ENCODE results near the gene MUSTN1. TPM values are rescaled to one million over a fixed set of nuclear protein-coding genes. Genes with fewer than 3 reads are reported as not detected.

MUSTN1 gene
- total and polyA plus RNA-seq, 4 donors, result 0.25 to 12.1 (median 3.9) TPM

DNA sequence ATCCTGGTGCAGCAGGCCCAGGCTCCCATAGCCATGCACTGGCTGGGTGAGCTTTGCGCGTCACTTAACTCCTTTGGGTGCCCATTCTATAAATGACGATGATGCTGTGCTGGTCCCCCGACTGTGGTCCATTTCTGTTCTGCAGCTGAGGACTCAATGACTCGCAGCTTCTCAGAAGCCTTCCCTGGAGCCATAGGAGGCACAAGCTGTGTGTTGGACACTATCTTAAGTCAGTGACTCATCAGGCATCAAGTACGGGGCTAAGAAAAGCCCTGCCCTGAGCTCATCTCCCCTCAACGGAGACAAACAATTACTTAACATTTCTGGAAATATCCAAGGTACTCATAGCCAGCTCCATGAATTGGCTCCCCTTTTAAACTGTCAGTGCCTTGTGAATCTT lies 13.8 kb upstream of the MUSTN1 start:
- WGBS, result 84% methylated on average over 7 of the region's 7 CpGs
- Histone ChIP-seq H3K36me3 (ENCODE audit: control insufficient read depth in 4 of 4, insufficient read depth in 3 of 4, low read depth in 1 of 4, low read length in 3 of 4) (peaks cover 0 to 31% (median 21%) of the 10 kb centered on the region in 4 donors), H3K4me1 (ENCODE audit: control insufficient read depth in 4 of 4, insufficient read depth in 4 of 4, low read length in 3 of 4) (peaks cover 8 to 21% (median 18%) of the 10 kb centered on the region in 4 donors), H3K27ac (ENCODE audit: low read depth in 1 of 2, low read length in 2 of 2) (no peak overlapping the region), H3K4me3 (ENCODE audit: low read depth in 1 of 3, low read length in 3 of 3) (no peak overlapping the region), H3K9ac (ENCODE audit: low read depth in 1 of 2, low read length in 2 of 2) (no peak overlapping the region), H3K9me3 (ENCODE audit: control insufficient read depth in 4 of 4, low read length in 3 of 4) (no peaks in the 10 kb centered on the region), H3K27me3 (ENCODE audit: control insufficient read depth in 4 of 4, insufficient read depth in 4 of 4, low read length in 3 of 4) (no peaks in the 10 kb centered on the region)
- TF ChIP-seq, protein P1, sequence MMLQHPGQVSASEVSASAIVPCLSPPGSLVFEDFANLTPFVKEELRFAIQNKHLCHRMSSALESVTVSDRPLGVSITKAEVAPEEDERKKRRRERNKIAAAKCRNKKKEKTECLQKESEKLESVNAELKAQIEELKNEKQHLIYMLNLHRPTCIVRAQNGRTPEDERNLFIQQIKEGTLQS (IDR thresholded peaks at IDR 0.05), result no peak
- TF ChIP-seq, protein P2, sequence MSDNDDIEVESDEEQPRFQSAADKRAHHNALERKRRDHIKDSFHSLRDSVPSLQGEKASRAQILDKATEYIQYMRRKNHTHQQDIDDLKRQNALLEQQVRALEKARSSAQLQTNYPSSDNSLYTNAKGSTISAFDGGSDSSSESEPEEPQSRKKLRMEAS (IDR thresholded peaks at IDR 0.05), result no peak
- DNase-seq (ENCODE audit: low spot score), result no peak

DNA sequence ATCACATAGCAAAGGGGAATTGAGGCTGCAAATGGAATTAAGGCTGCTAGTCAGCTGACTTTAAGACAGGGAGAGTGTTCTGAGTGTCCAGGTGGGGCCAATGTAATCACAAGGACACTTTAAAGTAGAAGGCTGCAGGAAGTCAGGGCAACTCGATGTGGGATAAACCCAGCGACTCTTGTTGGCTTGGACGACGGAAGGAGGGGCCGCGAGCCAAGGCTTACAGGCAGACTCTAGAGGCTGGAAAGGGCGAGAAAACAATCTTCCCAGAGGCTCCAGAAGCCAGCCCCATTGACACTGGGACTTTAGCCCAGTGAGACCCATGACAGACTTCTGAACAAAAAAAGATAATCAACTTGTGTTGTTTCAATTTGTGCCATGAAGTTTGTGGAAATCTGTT lies 12.9 kb upstream of the MUSTN1 start:
- Histone ChIP-seq H3K27ac (ENCODE audit: low read depth in 1 of 2, low read length in 2 of 2) (no peak overlapping the region), H3K4me3 (ENCODE audit: low read depth in 1 of 3, low read length in 3 of 3) (no peak overlapping the region), H3K4me1 (ENCODE audit: control insufficient read depth in 4 of 4, insufficient read depth in 4 of 4, low read length in 3 of 4) (peaks cover 10 to 30% (median 24%) of the 10 kb centered on the region in 4 donors), H3K27me3 (ENCODE audit: control insufficient read depth in 4 of 4, insufficient read depth in 4 of 4, low read length in 3 of 4) (no peaks in the 10 kb centered on the region), H3K9ac (ENCODE audit: low read depth in 1 of 2, low read length in 2 of 2) (no peak overlapping the region), H3K9me3 (ENCODE audit: control insufficient read depth in 4 of 4, low read length in 3 of 4) (no peaks in the 10 kb centered on the region), H3K36me3 (ENCODE audit: control insufficient read depth in 4 of 4, insufficient read depth in 3 of 4, low read depth in 1 of 4, low read length in 3 of 4) (peaks cover 0 to 31% (median 21%) of the 10 kb centered on the region in 4 donors)
- DNase-seq (ENCODE audit: low spot score), result no peak
- TF ChIP-seq, protein P1 (IDR thresholded peaks at IDR 0.05), result no peak
- TF ChIP-seq, protein P3, sequence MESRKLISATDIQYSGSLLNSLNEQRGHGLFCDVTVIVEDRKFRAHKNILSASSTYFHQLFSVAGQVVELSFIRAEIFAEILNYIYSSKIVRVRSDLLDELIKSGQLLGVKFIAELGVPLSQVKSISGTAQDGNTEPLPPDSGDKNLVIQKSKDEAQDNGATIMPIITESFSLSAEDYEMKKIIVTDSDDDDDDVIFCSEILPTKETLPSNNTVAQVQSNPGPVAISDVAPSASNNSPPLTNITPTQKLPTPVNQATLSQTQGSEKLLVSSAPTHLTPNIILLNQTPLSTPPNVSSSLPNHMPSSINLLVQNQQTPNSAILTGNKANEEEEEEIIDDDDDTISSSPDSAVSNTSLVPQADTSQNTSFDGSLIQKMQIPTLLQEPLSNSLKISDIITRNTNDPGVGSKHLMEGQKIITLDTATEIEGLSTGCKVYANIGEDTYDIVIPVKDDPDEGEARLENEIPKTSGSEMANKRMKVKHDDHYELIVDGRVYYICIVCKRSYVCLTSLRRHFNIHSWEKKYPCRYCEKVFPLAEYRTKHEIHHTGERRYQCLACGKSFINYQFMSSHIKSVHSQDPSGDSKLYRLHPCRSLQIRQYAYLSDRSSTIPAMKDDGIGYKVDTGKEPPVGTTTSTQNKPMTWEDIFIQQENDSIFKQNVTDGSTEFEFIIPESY (IDR thresholded peaks at IDR 0.05), result no peak
- TF ChIP-seq FOXA2 (IDR thresholded peaks at IDR 0.05) (no peak), HNF4A (conservative IDR thresholded peaks at IDR 0.05) (no peak), NR2F2 (IDR thresholded peaks at IDR 0.05) (no peak), RXRA (IDR thresholded peaks at IDR 0.05) (no peak), HNF4G (IDR thresholded peaks at IDR 0.05) (no peak), TAF1 (conservative IDR thresholded peaks at IDR 0.05) (no peak), FOXA1 (IDR thresholded peaks at IDR 0.05) (no peak)
- TF ChIP-seq, protein P4, sequence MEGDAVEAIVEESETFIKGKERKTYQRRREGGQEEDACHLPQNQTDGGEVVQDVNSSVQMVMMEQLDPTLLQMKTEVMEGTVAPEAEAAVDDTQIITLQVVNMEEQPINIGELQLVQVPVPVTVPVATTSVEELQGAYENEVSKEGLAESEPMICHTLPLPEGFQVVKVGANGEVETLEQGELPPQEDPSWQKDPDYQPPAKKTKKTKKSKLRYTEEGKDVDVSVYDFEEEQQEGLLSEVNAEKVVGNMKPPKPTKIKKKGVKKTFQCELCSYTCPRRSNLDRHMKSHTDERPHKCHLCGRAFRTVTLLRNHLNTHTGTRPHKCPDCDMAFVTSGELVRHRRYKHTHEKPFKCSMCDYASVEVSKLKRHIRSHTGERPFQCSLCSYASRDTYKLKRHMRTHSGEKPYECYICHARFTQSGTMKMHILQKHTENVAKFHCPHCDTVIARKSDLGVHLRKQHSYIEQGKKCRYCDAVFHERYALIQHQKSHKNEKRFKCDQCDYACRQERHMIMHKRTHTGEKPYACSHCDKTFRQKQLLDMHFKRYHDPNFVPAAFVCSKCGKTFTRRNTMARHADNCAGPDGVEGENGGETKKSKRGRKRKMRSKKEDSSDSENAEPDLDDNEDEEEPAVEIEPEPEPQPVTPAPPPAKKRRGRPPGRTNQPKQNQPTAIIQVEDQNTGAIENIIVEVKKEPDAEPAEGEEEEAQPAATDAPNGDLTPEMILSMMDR (IDR thresholded peaks at IDR 0.05; ENCODE audit: low read depth, low read length, missing input control), result no peak
- TF ChIP-seq, protein P2 (IDR thresholded peaks at IDR 0.05), result no peak
- WGBS, result 95% methylated on average over 7 of the region's 7 CpGs

DNA sequence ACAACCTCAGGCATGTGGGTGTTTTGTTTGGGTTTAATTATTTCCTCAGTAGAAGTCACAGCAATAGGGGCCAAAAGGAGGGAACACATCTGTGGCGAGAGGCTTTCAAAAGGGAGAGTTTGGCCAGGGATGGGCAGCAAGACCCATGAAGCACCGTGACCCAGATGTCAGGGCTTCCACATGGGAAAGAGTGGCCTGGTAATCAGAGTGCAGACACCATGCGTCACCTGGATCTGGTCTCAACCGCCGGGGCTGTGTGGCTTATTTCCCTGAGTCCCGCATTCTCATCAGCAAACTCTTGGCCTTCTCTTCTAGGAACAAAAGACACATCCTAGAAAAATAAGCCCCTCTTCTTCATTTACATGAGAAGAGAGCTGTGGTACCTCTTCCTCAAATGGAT lies 12.4 kb upstream of the MUSTN1 start:
- H3K36me3 ChIP-seq (ENCODE audit: control insufficient read depth in 4 of 4, insufficient read depth in 3 of 4, low read depth in 1 of 4, low read length in 3 of 4), result peaks cover 0 to 29% (median 21%) of the 10 kb centered on the region in 4 donors
- no peak for TF ChIP-seq TAF1 (conservative IDR thresholded peaks at IDR 0.05)
- TF ChIP-seq, protein P3 (IDR thresholded peaks at IDR 0.05), result no peak
- TF ChIP-seq SP1 (IDR thresholded peaks at IDR 0.05), result no peak
- TF ChIP-seq, protein P4 (IDR thresholded peaks at IDR 0.05; ENCODE audit: low read depth, low read length, missing input control), result no peak
- no peak for TF ChIP-seq JUND (IDR thresholded peaks at IDR 0.05)
- TF ChIP-seq, protein P1 (IDR thresholded peaks at IDR 0.05), result no peak
- no peak for TF ChIP-seq FOXA1 (IDR thresholded peaks at IDR 0.05)
- no peak for TF ChIP-seq YY1 (IDR thresholded peaks at IDR 0.05)
- TF ChIP-seq RAD21 (IDR thresholded peaks at IDR 0.05), result no peak
- TF ChIP-seq FOXA2 (IDR thresholded peaks at IDR 0.05), result no peak
- TF ChIP-seq, protein P2 (IDR thresholded peaks at IDR 0.05), result no peak
- DNase-seq (ENCODE audit: low spot score), result no peak
- H3K4me3 ChIP-seq (ENCODE audit: low read depth in 1 of 3, low read length in 3 of 3), result no peak overlapping the region
- H3K4me1 ChIP-seq (ENCODE audit: control insufficient read depth in 4 of 4, insufficient read depth in 4 of 4, low read length in 3 of 4), result peaks cover 10 to 33% (median 26%) of the 10 kb centered on the region in 4 donors
- 96% methylated on average over 6 of the region's 6 CpGs for WGBS
- H3K27ac ChIP-seq (ENCODE audit: low read depth in 1 of 2, low read length in 2 of 2), result no peak overlapping the region
- H3K9me3 ChIP-seq (ENCODE audit: control insufficient read depth in 4 of 4, low read length in 3 of 4), result no peaks in the 10 kb centered on the region
- no peaks in the 10 kb centered on the region for H3K27me3 ChIP-seq (ENCODE audit: control insufficient read depth in 4 of 4, insufficient read depth in 4 of 4, low read length in 3 of 4)
- H3K9ac ChIP-seq (ENCODE audit: low read depth in 1 of 2, low read length in 2 of 2), result no peak overlapping the region

All from liver (tissue), 9 donors.